ENCODE measurements around the gene ITGB1.

ITGB1 gene

GRCh38 chr10:32954080-32954479, 4.0 kb downstream of the ITGB1 start:
- DNase-seq: no peak

- DNase-seq: no peak
These were observed 4.6 kb downstream of the ITGB1 start for GRCh38 chr10:32953277-32953927.

- no peak for DNase-seq
These were observed 5.3 kb downstream of the ITGB1 start for GRCh38 chr10:32952541-32953276.

GRCh38 chr10:32952094-32952493, 5.9 kb downstream of the ITGB1 start:
- no peak for DNase-seq

GRCh38 chr10:32951111-32951510, 6.9 kb downstream of the ITGB1 start:
- no peak for DNase-seq

- DNase-seq: no peak
These were observed 7.4 kb downstream of the ITGB1 start for GRCh38 chr10:32950591-32951108.

- no peak for DNase-seq
These were observed 8.8 kb downstream of the ITGB1 start for GRCh38 chr10:32949221-32949678.

GRCh38 chr10:32948451-32948850, 9.6 kb downstream of the ITGB1 start:
- no peak for DNase-seq

GRCh38 chr10:32947586-32947985, 10.4 kb downstream of the ITGB1 start:
- DNase-seq: no peak

- DNase-seq: no peak
These were observed 11.9 kb downstream of the ITGB1 start for GRCh38 chr10:32946108-32946507.

GRCh38 chr10:32943854-32944661, 14.0 kb downstream of the ITGB1 start:
- no peak for DNase-seq

GRCh38 chr10:32943395-32943794, 14.6 kb downstream of the ITGB1 start:
- DNase-seq: no peak

- no peak for DNase-seq
These were observed 15.9 kb downstream of the ITGB1 start for GRCh38 chr10:32942081-32942480.

- no peak for DNase-seq
These were observed 16.7 kb downstream of the ITGB1 start for GRCh38 chr10:32941357-32941756.

GRCh38 chr10:32940321-32941301, 17.4 kb downstream of the ITGB1 start:
- DNase-seq: no peak

GRCh38 chr10:32939296-32940111, 18.5 kb downstream of the ITGB1 start:
- DNase-seq: no peak

GRCh38 chr10:32938554-32939061, 19.4 kb downstream of the ITGB1 start:
- DNase-seq: no peak

- DNase-seq: no peak
These were observed 20.1 kb downstream of the ITGB1 start for GRCh38 chr10:32937911-32938424.

- DNase-seq: no peak
These were observed 25.8 kb downstream of the ITGB1 start for GRCh38 chr10:32932225-32932729.

- no peak for DNase-seq
These were observed 26.4 kb downstream of the ITGB1 start for GRCh38 chr10:32931593-32931992.

- no peak for DNase-seq
These were observed 28.0 kb downstream of the ITGB1 start for GRCh38 chr10:32930036-32930435.
